Liver (tissue), 9 donors: ENCODE measurements around the gene HNRNPM. TPM values are rescaled to one million over a fixed set of nuclear protein-coding genes. Genes with fewer than 3 reads are reported as not detected.

Experiments used
- DNase-seq: peaks from one replicate; pipeline ENCODE4 v3.0.0-alpha.2; 2017; ENCODE audit warnings: low spot score
- H3K27ac ChIP-seq, 2 donors: one replicate each; pipeline ENCODE4 v1.7.0; 2013; ENCODE audit warnings: inconsistent platforms in 2 of 2, low read length in 2 of 2, control low read depth in 1 of 2, low read depth in 1 of 2, mild to moderate bottlenecking in 1 of 2
- H3K27me3 ChIP-seq, 4 donors: one replicate each; pipeline versions ENCODE4 v1.6.1 to v1.7.0; 2013; ENCODE audit warnings: low read length in 3 of 4, inconsistent platforms in 1 of 4, mild to moderate bottlenecking in 1 of 4, moderate library complexity in 1 of 4; ENCODE audit not compliant: control insufficient read depth in 4 of 4, insufficient read depth in 4 of 4
- H3K36me3 ChIP-seq, 4 donors: one replicate each; pipeline versions ENCODE4 v1.6.1 to v1.7.0; 2013; ENCODE audit warnings: low read length in 3 of 4, mild to moderate bottlenecking in 3 of 4, low read depth in 1 of 4, moderate library complexity in 1 of 4; ENCODE audit not compliant: control insufficient read depth in 4 of 4, insufficient read depth in 3 of 4
- H3K4me1 ChIP-seq, 4 donors: one replicate each; pipeline versions ENCODE4 v1.6.1 to v1.7.0; 2013; ENCODE audit warnings: low read length in 3 of 4, mild to moderate bottlenecking in 3 of 4, moderate library complexity in 1 of 4; ENCODE audit not compliant: control insufficient read depth in 4 of 4, insufficient read depth in 4 of 4
- H3K4me3 ChIP-seq, 3 donors: one replicate each; pipeline versions ENCODE4 v1.6.1 to v1.7.0; 2013; ENCODE audit warnings: low read length in 3 of 3, control low read depth in 1 of 3, low read depth in 1 of 3, mild to moderate bottlenecking in 1 of 3
- H3K9ac ChIP-seq, 2 donors: one replicate each; pipeline ENCODE4 v1.7.0; 2013; ENCODE audit warnings: low read length in 2 of 2, mild to moderate bottlenecking in 2 of 2, moderate library complexity in 2 of 2, control low read depth in 1 of 2, low read depth in 1 of 2
- H3K9me3 ChIP-seq, 4 donors: one replicate each; pipeline versions ENCODE4 v1.6.1 to v1.7.0; 2013; ENCODE audit warnings: low read length in 3 of 4; ENCODE audit not compliant: control insufficient read depth in 4 of 4
- ATF3 ChIP-seq: IDR thresholded peaks from 2 replicates; pipeline ENCODE4 v1.6.1; 2016; ENCODE audit warnings: antibody characterized with exemption
- EGR1 ChIP-seq, 2 donors: IDR thresholded peaks; 2 replicates each; pipeline ENCODE4 v1.6.1; 2016 to 2018; ENCODE audit warnings: antibody characterized with exemption in 2 of 2, low read depth in 2 of 2
- FOXA1 ChIP-seq: IDR thresholded peaks from 2 replicates; pipeline ENCODE4 v1.6.1; 2016; ENCODE audit warnings: antibody characterized with exemption
- FOXA2 ChIP-seq: IDR thresholded peaks from 2 replicates; pipeline ENCODE4 v1.6.1; 2016; ENCODE audit warnings: antibody characterized with exemption
- GABPA ChIP-seq, 2 donors: IDR thresholded peaks in 1 of 2; conservative IDR thresholded peaks in 1 of 2; 2 replicates each; pipeline ENCODE4 v1.6.1; 2016; ENCODE audit warnings: antibody characterized with exemption in 2 of 2, mild to moderate bottlenecking in 1 of 2, moderate library complexity in 1 of 2
- HNF4A ChIP-seq, 2 donors: conservative IDR thresholded peaks; 2 replicates each; pipeline ENCODE4 v1.6.1; 2016; ENCODE audit warnings: antibody characterized with exemption in 2 of 2, mild to moderate bottlenecking in 2 of 2
- HNF4G ChIP-seq: IDR thresholded peaks from 2 replicates; pipeline ENCODE4 v1.6.1; 2016; ENCODE audit warnings: antibody characterized with exemption
- JUND ChIP-seq, 2 donors: IDR thresholded peaks; 2 replicates each; pipeline ENCODE4 v1.6.1; 2016; ENCODE audit warnings: antibody characterized with exemption in 2 of 2
- NR2F2 ChIP-seq: IDR thresholded peaks from 2 replicates; pipeline ENCODE4 v1.6.1; 2016; ENCODE audit warnings: antibody characterized with exemption
- RAD21 ChIP-seq, 2 donors: IDR thresholded peaks; 2 replicates each; pipeline ENCODE4 v1.6.1; 2016; ENCODE audit warnings: antibody characterized with exemption in 2 of 2, mild to moderate bottlenecking in 2 of 2
- REST ChIP-seq: IDR thresholded peaks from 2 replicates; pipeline ENCODE4 v1.6.1; 2016; ENCODE audit warnings: antibody characterized with exemption, mild to moderate bottlenecking
- RXRA ChIP-seq, 2 donors: IDR thresholded peaks; 2 replicates each; pipeline ENCODE4 v1.6.1; 2017 to 2018; ENCODE audit warnings: antibody characterized with exemption in 2 of 2, mild to moderate bottlenecking in 1 of 2
- SP1 ChIP-seq: IDR thresholded peaks from 2 replicates; pipeline ENCODE4 v1.6.1; 2018; ENCODE audit warnings: antibody characterized with exemption, mild to moderate bottlenecking
- TAF1 ChIP-seq: conservative IDR thresholded peaks from 2 replicates; pipeline ENCODE4 v1.6.1; 2016; ENCODE audit warnings: antibody characterized with exemption, mild to moderate bottlenecking
- YY1 ChIP-seq: IDR thresholded peaks from 2 replicates; pipeline ENCODE4 v1.6.1; 2016; ENCODE audit warnings: antibody characterized with exemption, mild to moderate bottlenecking
- WGBS: extraction: QIAGEN DNeasy Blood & Tissue Kit; methylation state at CpG from one replicate; pipeline ENCODE4 v1.1.7; 2013; 5-methylcytosine and 5-hydroxymethylcytosine counted together
- polyA plus RNA-seq, 2 donors: library from polyadenylated mRNA; stranded (reverse) in 1 of 2; unstranded in 1 of 2; fragments of 200-250 nt in 1 of 2; fragments of >200 nt in 1 of 2; fragmentation: Nextera tagmentation in 1 of 2; extraction: Ambion mirVana in 1 of 2; gene quantifications; one replicate each; pipeline versions ENCODE4 v1.2.1 to v1.2.3, GENCODE V29; 2013 to 2015
- total RNA-seq, 2 donors: library from RNA; depleted of rRNA; stranded (reverse); fragments of >200 nt; gene quantifications; one replicate each; pipeline ENCODE4 v1.2.3, GENCODE V29; 2014
- TF ChIP-seq, protein P1 (sequence below): IDR thresholded peaks from 2 replicates; pipeline ENCODE4 v1.6.1; 2016; ENCODE audit warnings: antibody characterized with exemption
- TF ChIP-seq, protein P2 (sequence below): IDR thresholded peaks from 2 replicates; pipeline ENCODE4 v1.6.1; 2016; ENCODE audit warnings: antibody characterized with exemption
- TF ChIP-seq, protein P3 (sequence below): fragments of 150-350 bp; IDR thresholded peaks from 2 replicates; pipeline ENCODE4 v1.5.1; 2017; ENCODE audit warnings: improper control_type of control experiment, low read depth, low read length; ENCODE audit not compliant: missing input control
- donor health status: healthy.
- donor health status: healthy.
- donor health status: healthy.
- donor health status: healthy.
- donor health status: healthy.

The HNRNPM gene
- total and polyA plus RNA-seq, 4 donors: 39.4 to 86.9 (median 70.7) TPM

DNA sequence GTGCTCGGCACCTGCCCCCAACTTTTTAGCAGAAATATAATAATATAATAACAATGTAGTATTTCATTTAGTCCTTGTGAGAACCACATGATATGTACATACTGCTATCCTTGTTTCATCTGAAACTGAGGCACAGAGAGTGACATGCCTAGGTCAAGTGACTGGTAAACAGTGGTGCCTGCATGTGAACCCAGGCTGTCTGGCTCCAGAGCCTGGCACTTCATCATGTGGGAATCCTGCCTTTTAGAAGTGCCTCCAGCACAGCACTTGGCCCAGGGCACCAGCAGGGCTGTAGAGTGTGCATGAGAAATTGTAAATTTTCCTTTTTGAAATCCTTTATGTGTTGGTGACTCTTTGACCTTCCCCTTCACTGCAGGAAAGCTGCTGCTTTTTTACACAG, 30.2 kb downstream of the HNRNPM start:
- 95% methylated on average over 1 of the region's 1 CpG for whole genome bisulfite sequencing
- Histone ChIP-seq H3K9ac (no peak overlapping the region), H3K36me3 (peaks cover 9 to 84% (median 61%) of the 10 kb centered on the region in 4 donors), H3K9me3 (no peaks in the 10 kb centered on the region), H3K4me1 (no peaks in the 10 kb centered on the region), H3K27me3 (no peaks in the 10 kb centered on the region), H3K27ac (no peak overlapping the region), H3K4me3 (no peak overlapping the region)
- no peak for TF ChIP-seq GABPA (IDR thresholded peaks at IDR 0.05 in 1 of 2, conservative IDR thresholded peaks at IDR 0.05 in 1 of 2)
- no peak for DNase-seq

DNA sequence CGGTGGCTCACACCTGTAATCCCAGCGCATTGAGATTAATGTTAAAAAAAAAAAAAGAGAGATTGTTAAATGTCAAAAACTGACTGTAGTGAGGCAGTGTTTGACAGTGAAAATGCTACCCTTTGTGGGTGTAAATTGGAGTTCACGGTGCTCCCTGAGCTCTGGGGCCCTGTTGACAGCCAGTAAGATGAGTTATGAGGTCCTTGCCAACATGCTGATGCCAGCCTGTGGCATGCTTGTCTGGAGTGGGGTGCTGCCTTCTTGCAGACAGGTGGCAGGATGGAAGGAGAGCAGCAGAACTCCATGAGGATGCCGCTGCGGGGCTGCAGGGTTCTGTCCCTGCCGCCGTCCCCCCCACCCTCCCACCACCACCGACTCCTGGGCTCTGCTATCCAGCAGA, 31.7 kb downstream of the HNRNPM start:
- 90% methylated on average over 8 of the region's 8 CpGs for WGBS
- H3K4me3 ChIP-seq: no peak overlapping the region
- H3K9me3 ChIP-seq: no peaks in the 10 kb centered on the region
- H3K9ac ChIP-seq: no peak overlapping the region
- no peaks in the 10 kb centered on the region for H3K4me1 ChIP-seq
- TF ChIP-seq EGR1 (IDR thresholded peaks at IDR 0.05; ENCODE audit: low read depth in 2 of 2): no peak
- no peak for TF ChIP-seq REST
- TF ChIP-seq, protein P1, sequence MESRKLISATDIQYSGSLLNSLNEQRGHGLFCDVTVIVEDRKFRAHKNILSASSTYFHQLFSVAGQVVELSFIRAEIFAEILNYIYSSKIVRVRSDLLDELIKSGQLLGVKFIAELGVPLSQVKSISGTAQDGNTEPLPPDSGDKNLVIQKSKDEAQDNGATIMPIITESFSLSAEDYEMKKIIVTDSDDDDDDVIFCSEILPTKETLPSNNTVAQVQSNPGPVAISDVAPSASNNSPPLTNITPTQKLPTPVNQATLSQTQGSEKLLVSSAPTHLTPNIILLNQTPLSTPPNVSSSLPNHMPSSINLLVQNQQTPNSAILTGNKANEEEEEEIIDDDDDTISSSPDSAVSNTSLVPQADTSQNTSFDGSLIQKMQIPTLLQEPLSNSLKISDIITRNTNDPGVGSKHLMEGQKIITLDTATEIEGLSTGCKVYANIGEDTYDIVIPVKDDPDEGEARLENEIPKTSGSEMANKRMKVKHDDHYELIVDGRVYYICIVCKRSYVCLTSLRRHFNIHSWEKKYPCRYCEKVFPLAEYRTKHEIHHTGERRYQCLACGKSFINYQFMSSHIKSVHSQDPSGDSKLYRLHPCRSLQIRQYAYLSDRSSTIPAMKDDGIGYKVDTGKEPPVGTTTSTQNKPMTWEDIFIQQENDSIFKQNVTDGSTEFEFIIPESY: no peak
- TF ChIP-seq SP1: no peak
- TF ChIP-seq TAF1: no peak
- TF ChIP-seq FOXA1: no peak
- no peak for TF ChIP-seq GABPA (IDR thresholded peaks at IDR 0.05 in 1 of 2, conservative IDR thresholded peaks at IDR 0.05 in 1 of 2)
- no peak for TF ChIP-seq JUND (IDR thresholded peaks at IDR 0.05)
- no peak for TF ChIP-seq ATF3
- TF ChIP-seq FOXA2: no peak
- no peak for TF ChIP-seq RXRA (IDR thresholded peaks at IDR 0.05)
- TF ChIP-seq RAD21 (IDR thresholded peaks at IDR 0.05): no peak
- no peak for TF ChIP-seq HNF4G
- TF ChIP-seq, protein P2, sequence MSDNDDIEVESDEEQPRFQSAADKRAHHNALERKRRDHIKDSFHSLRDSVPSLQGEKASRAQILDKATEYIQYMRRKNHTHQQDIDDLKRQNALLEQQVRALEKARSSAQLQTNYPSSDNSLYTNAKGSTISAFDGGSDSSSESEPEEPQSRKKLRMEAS: no peak
- TF ChIP-seq NR2F2: no peak
- TF ChIP-seq, protein P3, sequence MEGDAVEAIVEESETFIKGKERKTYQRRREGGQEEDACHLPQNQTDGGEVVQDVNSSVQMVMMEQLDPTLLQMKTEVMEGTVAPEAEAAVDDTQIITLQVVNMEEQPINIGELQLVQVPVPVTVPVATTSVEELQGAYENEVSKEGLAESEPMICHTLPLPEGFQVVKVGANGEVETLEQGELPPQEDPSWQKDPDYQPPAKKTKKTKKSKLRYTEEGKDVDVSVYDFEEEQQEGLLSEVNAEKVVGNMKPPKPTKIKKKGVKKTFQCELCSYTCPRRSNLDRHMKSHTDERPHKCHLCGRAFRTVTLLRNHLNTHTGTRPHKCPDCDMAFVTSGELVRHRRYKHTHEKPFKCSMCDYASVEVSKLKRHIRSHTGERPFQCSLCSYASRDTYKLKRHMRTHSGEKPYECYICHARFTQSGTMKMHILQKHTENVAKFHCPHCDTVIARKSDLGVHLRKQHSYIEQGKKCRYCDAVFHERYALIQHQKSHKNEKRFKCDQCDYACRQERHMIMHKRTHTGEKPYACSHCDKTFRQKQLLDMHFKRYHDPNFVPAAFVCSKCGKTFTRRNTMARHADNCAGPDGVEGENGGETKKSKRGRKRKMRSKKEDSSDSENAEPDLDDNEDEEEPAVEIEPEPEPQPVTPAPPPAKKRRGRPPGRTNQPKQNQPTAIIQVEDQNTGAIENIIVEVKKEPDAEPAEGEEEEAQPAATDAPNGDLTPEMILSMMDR: no peak
- TF ChIP-seq YY1: no peak
- no peak for TF ChIP-seq HNF4A (conservative IDR thresholded peaks at IDR 0.05)
- H3K36me3 ChIP-seq: peaks cover 11 to 80% (median 56%) of the 10 kb centered on the region in 4 donors
- no peaks in the 10 kb centered on the region for H3K27me3 ChIP-seq
- H3K27ac ChIP-seq: no peak overlapping the region
- no peak for DNase-seq
